NCI-H2227 treated with DMSO at 0.1 percent for 48 hours (cell line): ENCODE results near the gene NDUFA11.

Source experiments
- DNase-seq: peaks from one replicate; lab custom pipeline; 2025; lab: John Stamatoyannopoulos, UW

NDUFA11 gene

DNA sequence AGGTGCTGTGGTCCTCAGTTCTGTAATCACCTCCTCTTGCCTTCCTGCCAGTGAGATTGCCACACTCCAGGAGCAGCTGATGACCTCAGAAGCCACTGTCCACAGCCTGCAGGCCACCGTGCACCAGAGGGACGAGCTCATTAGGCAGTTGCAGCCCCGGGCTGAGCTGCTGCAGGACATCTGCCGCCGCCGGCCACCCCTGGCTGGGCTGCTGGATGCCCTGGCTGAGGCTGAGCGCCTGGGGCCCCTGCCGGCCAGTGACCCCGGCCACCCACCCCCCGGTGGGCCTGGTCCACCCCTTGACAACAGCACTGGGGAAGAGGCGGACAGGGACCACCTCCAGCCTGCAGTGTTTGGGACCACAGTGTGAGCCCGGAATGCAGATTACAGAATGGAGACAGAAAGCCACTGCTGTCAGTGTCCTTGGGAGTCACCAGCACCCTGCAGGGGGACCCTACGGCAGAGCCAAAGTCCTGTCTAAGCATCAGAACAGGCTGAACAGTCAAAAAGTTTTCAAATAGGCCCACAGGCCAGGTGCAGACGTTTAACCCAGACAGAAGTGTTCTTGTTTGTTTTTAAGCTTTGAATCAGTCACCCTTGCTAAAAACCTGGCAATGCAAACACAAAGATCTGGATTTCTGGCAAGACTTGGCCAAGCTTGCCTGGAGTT lies 5.3 kb upstream of the NDUFA11 start:
- DNase-seq, result no peak

- no peak for DNase-seq
Measured at GRCh38 chr19:5907241-5907640, 3.7 kb upstream of the NDUFA11 start.

DNA sequence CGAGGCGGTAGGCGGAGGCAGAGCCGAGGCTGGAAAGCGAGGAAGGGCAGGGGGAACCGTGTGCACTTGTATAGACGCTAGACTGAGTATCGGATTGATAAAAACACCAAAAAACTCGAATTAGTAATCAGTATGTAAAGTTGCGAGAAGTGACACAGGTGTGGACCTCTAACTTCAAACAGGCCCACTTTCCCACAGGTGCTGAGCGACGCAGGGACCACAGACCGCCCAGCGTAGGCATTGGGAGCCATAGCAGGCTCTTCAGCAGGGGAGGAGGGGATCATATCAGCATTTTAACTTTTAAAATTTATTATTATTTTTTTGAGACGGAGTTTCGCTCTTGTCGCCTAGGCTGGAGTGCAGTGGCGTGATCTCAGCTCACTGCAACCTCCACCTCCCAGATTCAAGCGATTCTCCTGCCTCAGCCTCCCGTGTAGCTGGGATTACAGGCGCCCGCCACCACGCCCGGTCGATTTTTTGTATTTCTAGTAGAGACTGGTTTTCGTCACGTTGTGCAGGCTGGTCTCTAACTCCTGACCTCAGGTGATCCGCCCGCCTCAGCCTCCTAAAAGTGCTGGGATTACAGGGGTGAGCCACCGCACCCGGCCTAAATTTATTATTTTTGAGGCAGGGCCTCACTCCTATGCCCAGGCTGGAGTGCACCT lies 1.7 kb upstream of the NDUFA11 start:
- DNase-seq, result no peak

DNA sequence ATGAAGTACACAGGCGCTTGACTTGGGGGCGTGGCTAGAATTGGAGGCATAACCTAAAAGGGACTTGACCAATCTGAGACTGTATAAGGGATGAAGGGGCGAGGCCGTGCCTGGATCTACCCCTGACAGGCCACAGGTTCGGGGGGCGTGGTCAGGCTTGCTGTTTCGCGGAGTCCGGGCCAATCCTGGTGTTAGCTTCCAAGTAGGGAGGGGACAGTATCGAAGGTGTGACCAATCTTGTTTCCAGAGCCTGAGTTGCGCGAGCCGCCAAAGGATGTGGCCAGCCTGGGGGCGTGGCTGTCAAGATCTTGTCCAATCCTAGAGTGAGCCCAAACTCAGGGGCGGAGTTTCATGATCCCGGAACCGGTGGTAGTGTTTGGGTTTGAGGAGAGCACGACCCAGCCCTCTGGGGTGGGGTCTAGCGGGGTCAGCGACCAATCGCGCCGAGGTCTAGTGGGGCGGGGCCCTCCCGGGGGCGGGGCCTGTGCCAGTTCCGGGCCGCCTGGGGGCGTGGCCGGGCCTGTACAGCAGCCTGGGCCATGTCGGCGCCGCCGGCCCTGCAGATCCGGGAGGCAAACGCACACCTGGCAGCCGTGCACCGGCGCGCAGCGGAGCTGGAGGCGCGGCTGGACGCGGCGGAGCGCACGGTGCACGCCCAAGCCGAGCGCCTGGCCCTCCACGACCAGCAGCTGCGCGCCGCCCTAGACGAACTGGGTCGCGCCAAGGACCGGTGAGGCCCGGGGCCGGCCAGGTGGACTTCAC lies 943 bp upstream of the NDUFA11 start, which contains the start of gene VMAC:
Gene VMAC (plus strand): TSS at position 521 of the 762 bp plus-strand sequence. CDS start 19 bp downstream, at position 540.
- DNase-seq, result peak; percentile 98

DNA sequence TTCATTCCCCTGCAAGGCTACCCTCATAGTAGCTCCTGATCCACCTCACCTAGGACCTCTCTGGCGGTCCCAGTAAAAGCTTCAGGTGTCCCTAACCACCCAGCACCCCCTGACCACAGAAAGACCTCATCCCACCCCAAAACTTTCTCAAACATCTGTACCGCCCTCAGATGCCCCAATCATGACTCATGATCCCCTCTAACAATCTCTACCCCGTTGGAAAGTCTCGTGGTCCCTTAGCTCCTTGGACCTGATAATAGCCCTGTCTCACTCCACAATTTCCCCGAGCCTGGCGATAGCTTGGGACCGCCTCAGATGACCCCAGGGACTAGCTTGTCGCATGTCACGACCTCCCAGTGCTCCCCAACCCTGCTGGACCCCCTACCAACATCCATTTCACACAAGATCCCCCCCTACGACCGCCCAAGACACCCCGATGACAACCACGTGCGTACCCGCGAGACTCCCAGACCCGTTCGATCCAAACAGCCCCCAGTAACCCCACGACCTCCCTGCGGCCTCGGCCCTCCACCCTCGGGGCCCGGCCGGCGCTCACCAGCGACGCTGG lies 450 bp downstream of the NDUFA11 start:
- no peak for DNase-seq

DNA sequence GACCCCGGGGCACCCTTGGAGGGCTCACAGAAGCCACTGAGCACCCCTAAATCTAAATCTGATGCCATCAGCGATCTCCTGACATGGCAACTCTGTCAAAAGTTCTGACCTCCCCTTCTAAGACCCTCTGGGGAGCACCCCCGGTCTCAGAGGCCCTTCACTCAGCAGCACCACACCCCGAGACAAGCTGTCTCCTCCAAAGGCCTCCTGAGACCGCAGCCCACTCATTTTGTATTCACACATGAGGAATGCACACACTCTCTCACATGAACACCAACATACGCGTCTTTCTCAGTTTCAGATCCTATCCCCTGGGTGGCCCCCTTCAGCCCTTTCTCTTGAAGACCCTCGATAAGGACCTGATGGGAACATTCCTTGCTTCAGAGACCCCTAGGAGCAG lies 2.6 kb downstream of the NDUFA11 start:
- no peak for DNase-seq

- DNase-seq, result no peak
Measured at GRCh38 chr19:5899728-5900526, 3.7 kb downstream of the NDUFA11 start.

DNA sequence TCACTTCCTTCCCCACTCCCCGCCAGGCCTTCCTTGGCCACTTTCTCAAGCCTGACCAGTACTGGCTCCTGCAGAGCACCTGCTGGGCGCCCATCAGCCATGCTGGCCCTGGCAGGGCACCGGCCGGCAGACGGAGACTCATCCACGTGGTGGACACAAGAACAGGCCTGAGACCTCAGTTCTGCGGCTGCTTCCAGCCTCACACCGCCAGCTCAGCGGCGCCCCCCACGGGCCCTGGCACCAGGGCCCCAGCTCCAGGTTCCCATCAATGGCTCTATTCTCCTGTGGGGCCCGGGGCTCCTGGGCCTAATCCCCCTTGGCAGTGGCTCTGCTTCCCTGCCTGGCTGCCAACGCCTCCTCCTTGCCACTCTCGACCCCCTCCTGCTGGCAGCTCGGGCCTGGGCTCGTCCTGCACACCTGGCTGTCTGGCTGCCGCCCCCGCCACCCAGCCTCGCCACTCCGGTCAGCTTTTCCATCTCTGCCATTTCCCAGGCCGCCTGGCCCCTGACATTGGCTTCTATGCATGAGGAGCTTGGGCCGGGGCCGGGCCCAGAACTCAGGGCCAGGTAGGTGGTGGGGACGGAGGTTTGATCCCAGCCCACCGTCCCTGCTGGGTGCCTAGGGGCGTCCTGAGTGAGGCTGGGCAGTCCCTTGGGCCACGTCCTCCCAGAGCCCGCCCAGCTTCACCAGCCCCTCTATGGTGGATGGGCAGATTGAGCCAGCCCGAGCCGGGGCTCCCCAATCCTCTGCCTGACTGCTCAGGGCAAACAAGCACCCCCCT lies 6.2 kb downstream of the NDUFA11 start:
- no peak for DNase-seq

DNA sequence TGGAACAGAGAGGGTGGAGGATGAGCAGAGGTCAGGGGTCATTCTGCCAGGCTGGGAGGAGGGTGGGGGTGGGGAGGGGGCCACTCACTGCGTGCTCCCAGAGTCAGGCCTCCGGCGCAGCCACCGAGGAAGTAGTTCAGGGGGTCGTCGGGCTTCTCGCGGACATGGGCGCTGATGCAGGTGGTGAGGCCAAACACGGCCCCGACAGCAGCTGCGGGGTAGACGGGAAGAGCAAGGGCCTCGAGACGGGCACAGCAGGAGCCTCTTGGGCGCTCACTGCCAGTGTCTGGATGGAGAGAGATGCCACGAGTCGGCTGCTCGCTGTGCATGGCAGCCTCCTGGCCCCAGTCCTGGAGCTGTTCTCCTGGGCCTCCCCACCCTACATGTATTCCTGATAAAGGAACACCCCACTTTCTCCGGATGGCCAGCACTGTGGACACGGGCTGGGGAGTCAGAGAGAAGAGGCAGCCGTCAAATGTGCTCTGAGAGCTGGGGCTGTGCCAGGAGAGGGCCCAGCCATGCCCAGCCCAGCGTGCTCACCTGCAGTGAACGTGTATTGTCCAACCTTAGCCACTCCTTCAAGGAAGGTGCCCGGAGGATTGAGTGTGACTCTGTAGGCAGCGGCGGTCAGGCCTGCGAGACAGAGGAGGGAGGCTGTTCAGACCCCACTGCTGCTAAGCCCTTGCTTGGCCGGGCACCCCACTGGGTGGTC lies 7.1 kb downstream of the NDUFA11 start:
- DNase-seq, result no peak

DNA sequence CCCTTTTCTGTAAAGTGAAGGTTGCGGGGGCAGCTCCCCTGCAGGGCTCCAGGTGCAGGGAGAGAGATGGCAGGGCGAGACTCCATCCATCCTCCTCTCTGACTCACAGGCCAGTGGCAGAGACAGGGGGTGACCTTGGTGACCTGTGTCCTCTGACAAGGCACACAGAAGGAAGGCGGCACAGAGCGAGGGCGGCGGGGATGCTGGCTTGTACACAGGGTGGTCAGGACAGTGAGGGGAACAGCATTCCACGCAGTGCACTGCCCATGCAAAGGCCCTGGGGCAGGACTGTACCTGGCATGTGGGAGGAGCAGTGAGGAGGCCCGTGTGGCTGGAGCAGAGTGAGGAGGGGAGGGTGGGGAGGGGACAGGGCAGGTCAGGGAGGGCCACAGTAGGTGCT lies 7.7 kb downstream of the NDUFA11 start:
- DNase-seq, result no peak

DNA sequence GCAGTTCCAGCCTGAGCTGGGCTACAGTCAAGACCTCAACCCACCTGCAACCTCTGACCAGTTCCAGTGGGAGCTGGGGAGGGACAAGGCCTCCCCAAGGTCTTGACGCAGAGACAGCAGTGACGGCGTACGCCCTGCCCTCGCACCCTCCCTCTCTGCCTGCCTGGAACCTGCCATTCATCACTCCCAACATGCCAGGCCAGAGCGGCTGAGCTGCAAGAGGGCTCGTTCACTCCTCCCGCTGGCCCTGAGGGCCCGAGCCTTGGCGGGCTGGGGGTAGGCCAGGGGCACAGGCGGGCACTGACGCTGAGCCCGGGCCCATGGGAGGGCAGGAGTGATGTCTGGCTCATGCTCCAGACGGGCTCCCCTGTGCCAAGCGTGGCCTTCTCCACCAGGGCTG lies 8.2 kb downstream of the NDUFA11 start:
- no peak for DNase-seq

DNA sequence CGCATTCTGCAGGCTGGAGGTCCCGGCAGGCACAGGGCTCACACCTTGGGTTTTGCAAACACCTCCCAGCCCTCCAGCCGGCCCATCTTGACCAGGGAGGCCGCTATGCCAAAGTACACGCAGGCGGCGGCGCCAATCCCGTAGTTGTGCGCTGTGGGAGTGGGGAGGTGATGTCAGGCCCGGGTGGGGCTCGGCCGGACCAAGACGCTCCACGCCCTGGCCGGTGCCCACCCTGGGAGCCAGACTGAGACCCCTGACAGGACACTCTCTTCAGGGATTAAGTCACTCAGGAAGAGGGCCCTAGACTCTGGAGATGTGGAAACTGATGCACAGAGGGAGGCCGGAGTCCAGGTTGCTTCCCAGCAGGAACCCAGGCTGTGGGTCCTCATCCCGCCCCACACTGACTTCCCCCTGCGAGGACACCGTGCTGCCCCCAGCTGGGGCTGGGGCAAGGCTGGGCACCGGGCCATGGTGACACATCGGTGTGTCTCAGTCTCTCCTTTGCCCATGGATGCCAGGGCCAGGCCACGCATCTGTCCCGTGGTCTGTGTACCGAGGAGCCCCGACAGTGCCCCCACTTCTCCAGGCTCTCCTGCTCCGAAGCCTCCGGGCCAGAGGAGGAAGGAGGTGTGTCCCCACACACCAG lies 8.8 kb downstream of the NDUFA11 start:
- DNase-seq, result no peak

DNA sequence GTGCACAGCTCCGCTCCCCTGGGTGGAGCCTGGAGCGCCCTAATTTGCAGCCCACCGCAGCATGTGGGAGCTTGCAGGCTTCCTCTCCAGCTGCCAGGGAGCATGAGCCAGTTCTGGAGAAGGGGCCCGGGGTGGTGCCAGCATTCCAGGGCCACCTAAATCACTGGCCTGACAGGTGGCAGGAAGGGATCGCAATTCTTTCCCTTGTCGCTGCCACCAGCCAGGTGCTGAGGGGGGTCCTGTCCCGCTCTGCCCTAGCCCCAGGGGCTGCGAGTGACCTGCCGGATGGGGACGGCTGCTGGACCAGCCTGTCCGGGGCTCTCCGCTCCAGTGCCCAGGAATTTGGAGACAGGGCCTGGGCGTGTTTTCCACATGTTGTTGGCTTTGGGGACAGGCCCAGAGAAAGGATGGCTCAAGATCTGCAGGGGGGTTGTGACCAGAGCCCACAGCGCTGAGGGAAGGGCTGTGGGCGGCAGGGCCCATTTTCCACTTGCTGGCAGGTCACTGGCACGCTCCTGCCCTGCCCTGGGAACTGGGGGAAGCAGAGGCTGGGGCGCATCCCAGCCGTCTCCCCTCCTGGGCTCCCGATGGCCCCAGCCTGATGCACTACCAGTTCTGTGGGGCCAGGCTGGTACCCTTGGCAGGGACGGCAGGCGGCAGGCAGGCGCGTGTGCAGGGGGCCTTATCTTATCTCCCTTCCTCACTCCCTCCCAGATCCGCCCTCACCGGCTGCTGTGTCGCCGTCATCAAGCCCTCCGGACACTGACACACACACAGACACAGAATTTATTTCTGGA lies 9.5 kb downstream of the NDUFA11 start:
- no peak for DNase-seq

- no peak for DNase-seq
Measured at GRCh38 chr19:5893296-5893903, 10.2 kb downstream of the NDUFA11 start.

GRCh38 chr19:5892772-5893275 lies 10.8 kb downstream of the NDUFA11 start:
- no peak for DNase-seq

DNA sequence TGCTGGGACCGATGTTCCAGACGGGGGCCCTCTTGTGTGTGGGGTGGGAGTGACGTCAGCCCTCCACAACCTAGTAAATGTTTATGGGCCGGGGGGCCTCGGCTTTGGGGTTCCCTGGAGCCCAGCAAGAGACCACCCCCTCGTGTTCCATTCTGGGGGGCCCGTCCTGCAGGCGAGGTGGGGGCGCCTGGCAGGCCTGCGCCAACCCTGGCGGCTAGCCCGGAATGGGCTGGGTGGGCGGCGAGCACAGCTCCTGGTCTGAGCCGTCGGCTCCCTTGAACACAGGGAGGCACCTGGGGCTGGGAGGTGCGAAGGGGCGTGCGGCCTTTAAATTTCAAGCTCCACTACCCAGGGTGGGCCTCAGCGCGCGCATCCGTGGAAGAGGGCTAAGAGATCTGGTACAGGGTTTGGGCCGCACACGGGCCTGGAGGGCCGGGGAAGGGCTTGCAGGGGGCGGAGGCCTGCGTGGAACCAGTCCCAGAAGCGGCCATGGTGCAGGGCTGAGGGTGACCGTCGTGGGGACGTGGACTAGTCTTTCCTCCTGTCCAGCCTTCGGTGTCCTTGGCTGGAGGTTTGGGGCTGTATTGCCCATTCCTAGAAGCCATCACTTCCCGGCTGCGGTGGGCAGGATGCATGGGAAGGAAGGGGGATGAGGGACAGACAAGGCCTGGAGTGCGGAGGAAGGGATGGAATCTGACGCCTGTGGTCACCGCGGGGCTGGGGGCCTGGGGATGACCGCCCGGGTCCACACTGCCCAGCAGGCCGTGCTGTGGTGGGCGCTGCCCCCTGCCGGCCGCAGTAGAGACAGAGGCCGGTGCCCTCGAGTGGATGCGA lies 11.4 kb downstream of the NDUFA11 start:
- no peak for DNase-seq

DNA sequence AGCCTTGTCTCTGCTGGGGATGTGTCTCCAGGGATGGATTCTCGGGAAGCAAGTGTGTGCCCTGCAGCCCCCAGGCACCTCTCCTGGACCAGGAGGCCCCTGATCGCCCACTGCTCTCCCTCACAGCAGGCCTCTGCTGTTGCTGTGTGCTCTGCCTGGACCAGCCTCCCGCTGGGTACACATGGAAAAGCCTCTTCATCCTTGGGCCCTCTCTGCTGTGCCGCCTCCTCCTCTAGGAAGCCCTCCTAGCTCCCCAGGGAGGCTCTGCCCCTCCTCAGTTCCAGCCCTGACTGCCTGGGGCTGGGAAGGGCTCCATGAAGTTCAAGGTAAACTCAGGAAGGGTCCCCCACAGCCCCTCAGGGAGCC lies 12.0 kb downstream of the NDUFA11 start:
- DNase-seq, result no peak

- no peak for DNase-seq
Measured at GRCh38 chr19:5890099-5890498, 13.5 kb downstream of the NDUFA11 start.
